D721Med (cell line): ENCODE results near the gene SEMA4F.
"Not testable (repeated sequence)": the region's sequence is repeated elsewhere in the genome, so short reads cannot be mapped to it uniquely, and the experiment has no call there.

Source experiments
- DNase-seq: peaks from one replicate; pipeline ENCODE4 v3.0.0; 2011; ENCODE audit warnings: low spot score; ENCODE audit not compliant: insufficient read length
- FAIRE-seq: peaks from 2 replicates; lab custom pipeline; 2011; peaks lifted over from hg19 to GRCh38; lab: Jason Lieb, UNC
- CTCF ChIP-seq: IDR thresholded peaks from 2 replicates; pipeline ENCODE4 v1.5.1; 2012; ENCODE audit warnings: mild to moderate bottlenecking, control low read depth; ENCODE audit not compliant: insufficient read depth; ENCODE audit errors: missing control alignments

Gene SEMA4F

GRCh38 chr2:74625658-74626425 is 28.2 kb upstream of the SEMA4F start:
- FAIRE-seq (no peak), DNase-seq (no peak)
- TF ChIP-seq CTCF = no peak

- no peak for FAIRE-seq
- DNase-seq = no peak
- no peak for TF ChIP-seq CTCF
These were observed 25.4 kb upstream of the SEMA4F start for GRCh38 chr2:74628538-74629105.

- FAIRE-seq, DNase-seq: not testable (repeated sequence)
These were observed 23.6 kb upstream of the SEMA4F start for GRCh38 chr2:74630454-74630853.

GRCh38 chr2:74632209-74632938 is 21.7 kb upstream of the SEMA4F start:
- peak; percentile 99 for FAIRE-seq
- DNase-seq = no peak
- TF ChIP-seq CTCF = no peak

- no peak for TF ChIP-seq CTCF
- DNase-seq (no peak), FAIRE-seq (no peak)
These were observed 21.1 kb upstream of the SEMA4F start for GRCh38 chr2:74632939-74633312.

GRCh38 chr2:74639550-74639949 is 14.5 kb upstream of the SEMA4F start:
- FAIRE-seq (no peak), DNase-seq (no peak)
- TF ChIP-seq CTCF = no peak

- DNase-seq (no peak), FAIRE-seq (no peak)
- no peak for TF ChIP-seq CTCF
These were observed 8.7 kb upstream of the SEMA4F start for GRCh38 chr2:74645344-74645743.
